HepG2 (cell line): ENCODE measurements around the gene MOK. TPM values are rescaled to one million over a fixed set of nuclear protein-coding genes. Genes with fewer than 3 reads are reported as not detected.

Source experiments
- ATAC-seq: fragments of 200-7000 bp; cut with Tn5 transposase; 3 replicates; pipeline ENCODE4 v1.9.1; 2020; ENCODE audit warnings: mild to moderate bottlenecking, moderate library complexity
- BruUV-seq: library from RNA; stranded (reverse); fragments of 400-500 nt; replicated peaks from 2 replicates; lab custom pipeline; 2021; lab: Mats Ljungman, UMichigan
- CTCF ChIA-PET: fragments of 300-600 bp; formaldehyde crosslinking; extraction: SDS; loops from one replicate; lab custom pipeline; 2021; ENCODE audit warnings: low total read pairs, inconsistent platforms, low intra/inter-chr PET ratio; lab: Yijun Ruan, JAX
- POLR2A ChIA-PET: fragments of 350-600 bp; sonication (Branson Sonifier 250); formaldehyde crosslinking; loops from one replicate; lab custom pipeline; 2020; ENCODE audit warnings: antibody characterized with exemption, inconsistent platforms; lab: Yijun Ruan, JAX
- DNase-seq: peaks from one replicate; pipeline ENCODE4 v3.0.0-alpha.2; 2015; ENCODE audit warnings: low spot score
- FAIRE-seq: peaks from 3 replicates; lab custom pipeline; 2011; peaks lifted over from hg19 to GRCh38; lab: Jason Lieb, UNC
- H2AFZ ChIP-seq: one replicate; pipeline ENCODE4 v1.6.1; 2011; ENCODE audit warnings: low read length, inconsistent platforms
- H3K27ac ChIP-seq: fragments of 300-600 bp; 3 replicates; pipeline ENCODE4 v1.8.0; 2011; ENCODE audit warnings: mixed run types, mild to moderate bottlenecking, mixed read lengths, low read length, inconsistent platforms; ENCODE audit not compliant: insufficient read depth; ENCODE audit errors: extremely low read length
- H3K27me3 ChIP-seq, 2 experiments: fragments of 200-600 bp in 1 of 2; 2 replicates in 1 of 2; 3 replicates in 1 of 2; pipeline versions ENCODE4 v1.6.0 to v1.8.0; 2011; ENCODE audit warnings: low read length in 2 of 2, mild to moderate bottlenecking in 2 of 2, moderate library complexity in 2 of 2, inconsistent platforms in 1 of 2; ENCODE audit not compliant: insufficient read depth in 2 of 2, control insufficient read depth in 1 of 2
- H3K36me3 ChIP-seq, 2 experiments: fragments of 200-600 bp in 1 of 2; replicated peaks in 1 of 2; 2 replicates in 1 of 2; 3 replicates in 1 of 2; pipeline versions ENCODE4 v1.5.1 to v1.8.0; 2011; ENCODE audit warnings: low read length in 2 of 2, inconsistent platforms in 1 of 2; ENCODE audit not compliant: insufficient read depth in 2 of 2, control insufficient read depth in 1 of 2
- H3K4me1 ChIP-seq: 2 replicates; pipeline ENCODE4 v1.5.1; 2012; ENCODE audit warnings: low read length, inconsistent platforms; ENCODE audit not compliant: insufficient read depth
- H3K4me2 ChIP-seq: 2 replicates; pipeline ENCODE4 v1.6.0; 2011; ENCODE audit warnings: low read depth, low read length, inconsistent platforms
- H3K4me3 ChIP-seq, 3 experiments: fragments of 200-600 bp in 1 of 3; sonication (generic), shearing (Covaris generic) in 1 of 3; replicated peaks in 1 of 3; 2 replicates each; pipeline ENCODE4 v1.5.1; 2011 to 2016; ENCODE audit warnings: low read length in 3 of 3, inconsistent platforms in 2 of 3, low read depth in 2 of 3, mild to moderate bottlenecking in 2 of 3, control low read depth in 1 of 3, mixed read lengths in 1 of 3; ENCODE audit not compliant: insufficient read depth in 1 of 3
- H3K79me2 ChIP-seq: one replicate; pipeline ENCODE4 v1.6.1; 2011; ENCODE audit warnings: low read length, inconsistent platforms; ENCODE audit not compliant: insufficient read depth
- H3K9ac ChIP-seq: 2 replicates; pipeline ENCODE4 v1.6.0; 2011; ENCODE audit warnings: mild to moderate bottlenecking, low read depth, low read length, inconsistent platforms; ENCODE audit not compliant: insufficient read depth
- H3K9me3 ChIP-seq: 2 replicates; pipeline ENCODE4 v1.5.1; 2012; ENCODE audit warnings: mild to moderate bottlenecking, low read length
- H4K20me1 ChIP-seq: 2 replicates; pipeline ENCODE4 v1.6.0; 2011; ENCODE audit warnings: inconsistent platforms, mild to moderate bottlenecking, low read length, moderate library complexity; ENCODE audit not compliant: insufficient read depth
- ATF1 ChIP-seq: IDR thresholded peaks from 2 replicates; pipeline ENCODE4 v1.6.1; 2016; ENCODE audit warnings: mild to moderate bottlenecking, control low read depth
- TAF15 ChIP-seq: fragments of 200-400 bp; formaldehyde crosslinking; IDR thresholded peaks from one replicate; pipeline ENCODE4 v1.6.1; 2018; ENCODE audit warnings: mild to moderate bottlenecking, low read depth, low read length; ENCODE audit not compliant: poor library complexity, severe bottlenecking
- ZNF282 ChIP-seq: fragments of 450-650 bp; IDR thresholded peaks from 2 replicates; pipeline ENCODE4 v1.6.1; 2018; ENCODE audit not compliant: partially characterized antibody
- ZNF3 ChIP-seq: IDR thresholded peaks from 2 replicates; pipeline ENCODE4 v1.7.0; 2017; ENCODE audit warnings: inconsistent platforms
- ZNF496 ChIP-seq: sonication (generic); formaldehyde crosslinking; IDR thresholded peaks from 2 replicates; pipeline ENCODE4 v1.8.1; 2023; ENCODE audit warnings: mild to moderate bottlenecking, moderate library complexity, missing genetic modification reagents; ENCODE audit not compliant: insufficient replicate concordance
- ZNF550 ChIP-seq: sonication (generic); formaldehyde crosslinking; IDR thresholded peaks from 2 replicates; pipeline ENCODE4 v1.4.0; 2020; ENCODE audit warnings: mild to moderate bottlenecking, missing genetic modification reagents, borderline replicate concordance
- ZNF563 ChIP-seq: sonication (generic); formaldehyde crosslinking; IDR thresholded peaks from 2 replicates; pipeline ENCODE4 v1.8.0; 2022; ENCODE audit warnings: mild to moderate bottlenecking, moderate library complexity, missing genetic modification reagents
- whole genome bisulfite sequencing: methylation state at CpG from one replicate; pipeline ENCODE4 v1.1.6; 2017; ENCODE audit warnings: low lambda C conversion rate; 5-methylcytosine and 5-hydroxymethylcytosine counted together
- in situ Hi-C: cut with HindIII; loops from 2 replicates; pipeline ENCODE4 v1.10.0; 2017; ENCODE audit warnings: low pct_unique_long_range_greater_than_20kb; ENCODE audit not compliant: extremely low pct_ligation_motif_present
- intact Hi-C: fragments of 100-400 bp; cut with micrococcal nuclease; formaldehyde crosslinking; loops from one replicate; pipeline ENCODE4 v1.10.0; 2022; ENCODE audit not compliant: unreplicated experiment
- polyA plus RNA-seq, 8 experiments: library from polyadenylated mRNA; depleted of rRNA in 3 of 8; stranded (reverse) in 7 of 8; unstranded in 1 of 8; fragments of >200 nt; fragmentation: Illumina TruSeq in 4 of 8; extraction: Trizol in 4 of 8; gene quantifications; 2 replicates each; pipeline versions ENCODE4 v1.2.1 to v1.2.3, GENCODE V29; 2011 to 2016; ENCODE audit warnings: low read depth in 4 of 8, missing spikeins in 1 of 8, mixed read lengths in 1 of 8; ENCODE audit not compliant: insufficient read depth in 1 of 8
- total RNA-seq, 5 experiments: library from RNA; depleted of rRNA; stranded (reverse); fragments of >200 nt; fragmentation: Illumina TruSeq; extraction: Trizol; gene quantifications; 2 replicates each; pipeline ENCODE4 v1.2.3, GENCODE V29; 2016; ENCODE audit warnings: low read depth in 1 of 5
- TF ChIP-seq, protein P1 (sequence below): sonication (generic); IDR thresholded peaks from 2 replicates; pipeline ENCODE4 v1.6.1; 2016; ENCODE audit warnings: low read depth, borderline replicate concordance
- TF ChIP-seq, protein P2 (sequence below): sonication (generic); formaldehyde crosslinking; IDR thresholded peaks from 2 replicates; pipeline ENCODE4 v1.4.0; 2020; ENCODE audit warnings: mild to moderate bottlenecking, missing genetic modification reagents, borderline replicate concordance
- TF ChIP-seq, protein P3 (sequence below): sonication (generic); formaldehyde crosslinking; IDR thresholded peaks from 2 replicates; pipeline ENCODE4 v1.5.1; 2020; ENCODE audit warnings: missing genetic modification reagents, mild to moderate bottlenecking, borderline replicate concordance
- TF ChIP-seq, protein P4 (sequence below): sonication (generic); formaldehyde crosslinking; conservative IDR thresholded peaks from 2 replicates; pipeline ENCODE4 v1.8.0; 2022; ENCODE audit warnings: mild to moderate bottlenecking, moderate library complexity, missing genetic modification reagents
- TF ChIP-seq, protein P5 (sequence below): sonication (generic); formaldehyde crosslinking; IDR thresholded peaks from 2 replicates; pipeline ENCODE4 v1.8.0; 2022; ENCODE audit warnings: missing genetic modification reagents, mild to moderate bottlenecking, inconsistent platforms, borderline replicate concordance
- TF ChIP-seq, protein P6 (sequence below): sonication (generic); formaldehyde crosslinking; conservative IDR thresholded peaks from 2 replicates; pipeline ENCODE4 v1.8.1; 2023; ENCODE audit warnings: missing genetic modification reagents

MOK gene
- total and polyA plus RNA-seq, 2 of the 13 experiments (the other 11 are each of a cell fraction or from before 2014, with no cell fraction given): 15.3 to 16.9 TPM

DNA sequence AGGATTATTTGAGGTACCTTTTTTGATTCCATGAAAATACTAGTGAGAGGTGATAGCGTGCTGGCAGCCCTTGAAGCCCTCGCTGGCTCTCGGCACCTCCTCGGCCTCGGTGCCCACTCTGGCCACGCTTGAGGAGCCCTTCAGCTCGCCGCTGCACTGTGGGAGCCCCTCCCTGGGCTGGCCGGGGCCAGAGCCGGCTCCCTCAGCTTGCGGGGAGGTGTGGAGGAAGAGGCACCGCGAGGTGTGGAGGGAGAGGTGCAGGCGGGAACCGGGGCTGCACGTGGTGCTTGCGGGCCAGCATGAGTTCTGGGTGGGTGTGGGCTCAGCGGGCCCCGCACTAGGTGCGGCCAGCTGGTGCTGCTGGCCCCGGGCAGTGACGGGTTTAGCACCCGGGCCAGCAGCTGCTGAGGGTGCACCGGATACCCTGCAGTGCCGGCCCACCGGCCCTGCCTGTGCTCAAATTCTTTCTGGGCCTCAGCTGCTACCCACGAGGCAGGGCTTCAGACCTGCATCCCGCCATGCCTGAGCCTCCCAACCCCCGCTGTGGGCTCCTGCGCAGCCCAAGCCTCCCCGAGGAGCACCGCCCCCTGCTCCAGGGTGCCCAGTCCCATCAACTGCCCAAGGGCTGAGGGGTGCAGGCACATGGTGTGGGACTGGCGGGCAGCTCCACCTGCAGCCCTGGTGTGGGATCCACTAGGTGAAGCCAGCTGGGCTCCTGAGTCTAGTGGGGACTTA, 7.4 kb downstream of the MOK start:
- Histone ChIP-seq H3K79me2 (no peaks in the 10 kb centered on the region), H3K4me1 (peaks cover 7% of the 10 kb centered on the region; the same call in 1 of the 2 replicates), H3K27ac (no peak overlapping the region)
- no peak for ATAC-seq
- in situ Hi-C loops: no loop called here
- DNase-seq: no peak
- intact Hi-C loops: no loop called here
- TF ChIP-seq, protein P1, sequence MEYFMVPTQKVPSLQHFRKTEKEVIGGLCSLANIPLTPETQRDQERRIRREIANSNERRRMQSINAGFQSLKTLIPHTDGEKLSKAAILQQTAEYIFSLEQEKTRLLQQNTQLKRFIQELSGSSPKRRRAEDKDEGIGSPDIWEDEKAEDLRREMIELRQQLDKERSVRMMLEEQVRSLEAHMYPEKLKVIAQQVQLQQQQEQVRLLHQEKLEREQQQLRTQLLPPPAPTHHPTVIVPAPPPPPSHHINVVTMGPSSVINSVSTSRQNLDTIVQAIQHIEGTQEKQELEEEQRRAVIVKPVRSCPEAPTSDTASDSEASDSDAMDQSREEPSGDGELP: no peak
- TF ChIP-seq ZNF282: no peak
- no peak for TF ChIP-seq ZNF550 (CRISPR knock-in tag)
- no peak for TF ChIP-seq ZNF563
- TF ChIP-seq, protein P2, sequence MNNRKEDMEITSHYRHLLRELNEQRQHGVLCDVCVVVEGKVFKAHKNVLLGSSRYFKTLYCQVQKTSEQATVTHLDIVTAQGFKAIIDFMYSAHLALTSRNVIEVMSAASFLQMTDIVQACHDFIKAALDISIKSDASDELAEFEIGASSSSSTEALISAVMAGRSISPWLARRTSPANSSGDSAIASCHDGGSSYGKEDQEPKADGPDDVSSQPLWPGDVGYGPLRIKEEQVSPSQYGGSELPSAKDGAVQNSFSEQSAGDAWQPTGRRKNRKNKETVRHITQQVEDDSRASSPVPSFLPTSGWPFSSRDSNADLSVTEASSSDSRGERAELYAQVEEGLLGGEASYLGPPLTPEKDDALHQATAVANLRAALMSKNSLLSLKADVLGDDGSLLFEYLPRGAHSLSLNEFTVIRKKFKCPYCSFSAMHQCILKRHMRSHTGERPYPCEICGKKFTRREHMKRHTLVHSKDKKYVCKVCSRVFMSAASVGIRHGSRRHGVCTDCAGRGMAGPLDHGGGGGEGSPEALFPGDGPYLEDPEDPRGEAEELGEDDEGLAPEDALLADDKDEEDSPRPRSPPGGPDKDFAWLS: no peak
- no peak for TF ChIP-seq ZNF496 (CRISPR knock-in tag)
- TF ChIP-seq, protein P3, sequence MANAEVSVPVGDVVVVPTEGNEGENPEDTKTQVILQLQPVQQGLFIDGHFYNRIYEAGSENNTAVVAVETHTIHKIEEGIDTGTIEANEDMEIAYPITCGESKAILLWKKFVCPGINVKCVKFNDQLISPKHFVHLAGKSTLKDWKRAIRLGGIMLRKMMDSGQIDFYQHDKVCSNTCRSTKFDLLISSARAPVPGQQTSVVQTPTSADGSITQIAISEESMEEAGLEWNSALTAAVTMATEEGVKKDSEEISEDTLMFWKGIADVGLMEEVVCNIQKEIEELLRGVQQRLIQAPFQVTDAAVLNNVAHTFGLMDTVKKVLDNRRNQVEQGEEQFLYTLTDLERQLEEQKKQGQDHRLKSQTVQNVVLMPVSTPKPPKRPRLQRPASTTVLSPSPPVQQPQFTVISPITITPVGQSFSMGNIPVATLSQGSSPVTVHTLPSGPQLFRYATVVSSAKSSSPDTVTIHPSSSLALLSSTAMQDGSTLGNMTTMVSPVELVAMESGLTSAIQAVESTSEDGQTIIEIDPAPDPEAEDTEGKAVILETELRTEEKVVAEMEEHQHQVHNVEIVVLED (CRISPR knock-in tag): no peak
- no peak for TF ChIP-seq ZNF3 (CRISPR knock-in tag)
- TF ChIP-seq, protein P4, sequence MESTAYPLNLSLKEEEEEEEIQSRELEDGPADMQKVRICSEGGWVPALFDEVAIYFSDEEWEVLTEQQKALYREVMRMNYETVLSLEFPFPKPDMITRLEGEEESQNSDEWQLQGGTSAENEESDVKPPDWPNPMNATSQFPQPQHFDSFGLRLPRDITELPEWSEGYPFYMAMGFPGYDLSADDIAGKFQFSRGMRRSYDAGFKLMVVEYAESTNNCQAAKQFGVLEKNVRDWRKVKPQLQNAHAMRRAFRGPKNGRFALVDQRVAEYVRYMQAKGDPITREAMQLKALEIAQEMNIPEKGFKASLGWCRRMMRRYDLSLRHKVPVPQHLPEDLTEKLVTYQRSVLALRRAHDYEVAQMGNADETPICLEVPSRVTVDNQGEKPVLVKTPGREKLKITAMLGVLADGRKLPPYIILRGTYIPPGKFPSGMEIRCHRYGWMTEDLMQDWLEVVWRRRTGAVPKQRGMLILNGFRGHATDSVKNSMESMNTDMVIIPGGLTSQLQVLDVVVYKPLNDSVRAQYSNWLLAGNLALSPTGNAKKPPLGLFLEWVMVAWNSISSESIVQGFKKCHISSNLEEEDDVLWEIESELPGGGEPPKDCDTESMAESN: no peak
- no peak for TF ChIP-seq ATF1 (CRISPR knock-in tag)
- TF ChIP-seq TAF15: no peak
- TF ChIP-seq, protein P5, sequence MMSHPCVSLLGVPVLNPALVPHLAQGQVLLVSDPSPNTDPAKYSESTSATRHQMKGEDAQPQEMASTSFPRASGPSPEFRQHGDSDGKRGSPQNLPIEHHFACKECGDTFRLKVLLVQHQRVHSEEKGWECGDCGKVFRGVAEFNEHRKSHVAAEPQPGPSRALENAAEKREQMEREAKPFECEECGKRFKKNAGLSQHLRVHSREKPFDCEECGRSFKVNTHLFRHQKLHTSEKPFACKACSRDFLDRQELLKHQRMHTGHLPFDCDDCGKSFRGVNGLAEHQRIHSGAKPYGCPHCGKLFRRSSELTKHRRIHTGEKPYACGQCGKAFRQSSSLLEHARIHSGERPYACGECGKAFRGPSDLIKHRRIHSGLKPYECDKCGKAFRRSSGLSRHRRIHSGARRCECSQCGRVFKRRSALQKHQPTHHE: no peak
- TF ChIP-seq, protein P6, sequence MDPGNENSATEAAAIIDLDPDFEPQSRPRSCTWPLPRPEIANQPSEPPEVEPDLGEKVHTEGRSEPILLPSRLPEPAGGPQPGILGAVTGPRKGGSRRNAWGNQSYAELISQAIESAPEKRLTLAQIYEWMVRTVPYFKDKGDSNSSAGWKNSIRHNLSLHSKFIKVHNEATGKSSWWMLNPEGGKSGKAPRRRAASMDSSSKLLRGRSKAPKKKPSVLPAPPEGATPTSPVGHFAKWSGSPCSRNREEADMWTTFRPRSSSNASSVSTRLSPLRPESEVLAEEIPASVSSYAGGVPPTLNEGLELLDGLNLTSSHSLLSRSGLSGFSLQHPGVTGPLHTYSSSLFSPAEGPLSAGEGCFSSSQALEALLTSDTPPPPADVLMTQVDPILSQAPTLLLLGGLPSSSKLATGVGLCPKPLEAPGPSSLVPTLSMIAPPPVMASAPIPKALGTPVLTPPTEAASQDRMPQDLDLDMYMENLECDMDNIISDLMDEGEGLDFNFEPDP (CRISPR knock-in tag): no peak
- TF ChIP-seq, all 625 proteins: peak for 0
- ChIA-PET CTCF (no interaction called here), POLR2A (no interaction called here)
- FAIRE-seq: no peak
- Histone ChIP-seq H3K4me3 (no peak overlapping the region), H3K4me2 (no peak overlapping the region), H3K9ac (no peak overlapping the region), H3K27me3 (no peaks in the 10 kb centered on the region), H2AFZ (no peak overlapping the region), H4K20me1 (no peaks in the 10 kb centered on the region), H3K36me3 (no peaks in the 10 kb centered on the region), H3K9me3 (no peaks in the 10 kb centered on the region)
- WGBS: 97% methylated on average over 20 of the region's 33 CpGs
- no TSS peak for BruUV-seq
